ENCODE data around the gene PDCD2L.

- TF ChIP-seq CTCF (IDR thresholded peaks at IDR 0.05) (no peak), POLR2A (IDR thresholded peaks at IDR 0.05; ENCODE audit: low read depth) (no peak), EP300 (IDR thresholded peaks at IDR 0.05) (no peak), POLR2AphosphoS5 (IDR thresholded peaks at IDR 0.05) (no peak)
These were observed 32.5 kb downstream of the PDCD2L start for GRCh38 chr19:34436716-34437115.

All from esophagus muscularis mucosa (tissue), 4 donors.